GM12878 (cell line): ENCODE results near the gene CFAP300. TPM values are rescaled to one million over a fixed set of nuclear protein-coding genes. Genes with fewer than 3 reads are reported as not detected.

Experiments
- ATAC-seq: fragments of 200-7000 bp; cut with Tn5 transposase; 3 replicates; pipeline ENCODE4 v1.9.1; 2020; ENCODE audit warnings: mild to moderate bottlenecking, moderate library complexity
- BruUV-seq: library from RNA; stranded (reverse); fragments of 400-500 nt; replicated peaks from 2 replicates; lab custom pipeline; 2021; lab: Mats Ljungman, UMichigan
- CTCF ChIA-PET: fragments of 300-600 bp; sonication (Branson Sonifier 250); formaldehyde crosslinking; extraction: SDS; loops from one replicate; lab custom pipeline; 2021; ENCODE audit warnings: inconsistent platforms; lab: Yijun Ruan, JAX
- POLR2A ChIA-PET: fragments of 350-600 bp; formaldehyde crosslinking; extraction: SDS; loops from one replicate; lab custom pipeline; 2021; ENCODE audit warnings: inconsistent platforms; lab: Charles Lee
- RAD21 ChIA-PET: fragments of 300-600 bp; sonication (Branson Sonifier 250); formaldehyde crosslinking; loops from one replicate; lab custom pipeline; 2023; ENCODE audit warnings: antibody characterized with exemption; ENCODE audit not compliant: unreplicated experiment; lab: Charles Lee
- SMC1A ChIA-PET: fragments of 300-600 bp; sonication (Branson Sonifier 250); formaldehyde crosslinking; loops from one replicate; lab custom pipeline; 2023; ENCODE audit not compliant: unreplicated experiment, uncharacterized antibody; lab: Charles Lee
- DNase-seq: peaks from one replicate; pipeline ENCODE4 v3.0.0-alpha.2; 2011; ENCODE audit warnings: low read depth, low spot score
- FAIRE-seq: peaks from 3 replicates; lab custom pipeline; 2011; peaks lifted over from hg19 to GRCh38; lab: Jason Lieb, UNC
- H2AFZ ChIP-seq: 2 replicates; pipeline ENCODE4 v1.6.0; 2011; ENCODE audit warnings: low read depth, low read length, control low read depth; ENCODE audit not compliant: control insufficient read depth
- H3K27ac ChIP-seq: 2 replicates; pipeline ENCODE4 v1.5.1; 2011; ENCODE audit warnings: control low read depth; ENCODE audit not compliant: control insufficient read depth, insufficient read depth
- H3K27me3 ChIP-seq, 2 experiments: replicated peaks in 1 of 2; 2 replicates each; pipeline versions ENCODE4 v1.6.0 to v1.6.1; 2011; ENCODE audit warnings: low read length in 1 of 2; ENCODE audit not compliant: control insufficient read depth in 2 of 2, insufficient read depth in 2 of 2
- H3K36me3 ChIP-seq, 2 experiments: 2 replicates each; pipeline ENCODE4 v1.5.1; 2011; ENCODE audit warnings: low read length in 1 of 2; ENCODE audit not compliant: control insufficient read depth in 2 of 2, insufficient read depth in 2 of 2
- H3K4me1 ChIP-seq: 2 replicates; pipeline ENCODE4 v1.6.1; 2011; ENCODE audit warnings: mild to moderate bottlenecking, low read length, moderate library complexity, mixed read lengths; ENCODE audit not compliant: control insufficient read depth, insufficient read depth
- H3K4me2 ChIP-seq: 2 replicates; pipeline ENCODE4 v1.6.0; 2011; ENCODE audit warnings: control low read depth; ENCODE audit not compliant: control insufficient read depth, insufficient read depth
- H3K4me3 ChIP-seq: fragments of 200-600 bp; sonication (generic); 2 replicates; pipeline ENCODE4 v1.5.1; 2016
- H3K79me2 ChIP-seq: 2 replicates; pipeline ENCODE4 v1.6.0; 2011; ENCODE audit warnings: low read length; ENCODE audit not compliant: control insufficient read depth, insufficient read depth
- H3K9ac ChIP-seq: 2 replicates; pipeline ENCODE4 v1.8.0; 2011; ENCODE audit warnings: low read length, control low read depth, mixed read lengths; ENCODE audit not compliant: control insufficient read depth, insufficient read depth
- H3K9me3 ChIP-seq: replicated peaks from 3 replicates; pipeline ENCODE4 v1.5.1; 2011; ENCODE audit warnings: mild to moderate bottlenecking, low read length; ENCODE audit not compliant: control insufficient read depth, insufficient read depth
- H4K20me1 ChIP-seq: 2 replicates; pipeline ENCODE4 v1.6.0; 2011; ENCODE audit not compliant: control insufficient read depth, insufficient read depth
- CBFB ChIP-seq: IDR thresholded peaks from 2 replicates; pipeline ENCODE4 v1.6.1; 2016; ENCODE audit warnings: antibody characterized with exemption, low read depth
- EED ChIP-seq: sonication (generic); IDR thresholded peaks from 2 replicates; pipeline ENCODE4 v1.6.1; 2016; ENCODE audit warnings: antibody characterized with exemption, low read depth
- HDAC6 ChIP-seq: fragments of 200-600 bp; sonication (generic); IDR thresholded peaks from one replicate; pipeline ENCODE4 v1.8.0; 2017; ENCODE audit warnings: antibody characterized with exemption; ENCODE audit not compliant: unreplicated experiment
- RFX5 ChIP-seq: IDR thresholded peaks from 2 replicates; pipeline ENCODE4 v1.6.1; 2011; ENCODE audit warnings: low read depth, low read length, improper control_type of control experiment
- SMAD1 ChIP-seq: fragments of 450-650 bp; IDR thresholded peaks from 2 replicates; pipeline ENCODE4 v1.6.1; 2018; ENCODE audit warnings: mild to moderate bottlenecking, low read depth; ENCODE audit not compliant: partially characterized antibody
- SREBF1 ChIP-seq: IDR thresholded peaks from 2 replicates; pipeline ENCODE4 v1.6.1; 2012; ENCODE audit warnings: mild to moderate bottlenecking, low read length
- TARDBP ChIP-seq: IDR thresholded peaks from 2 replicates; pipeline ENCODE4 v1.6.1; 2016; ENCODE audit warnings: borderline replicate concordance
- ZNF207 ChIP-seq: fragments of 450-650 bp; IDR thresholded peaks from 2 replicates; pipeline ENCODE4 v1.6.1; 2014; ENCODE audit warnings: antibody characterized with exemption, mild to moderate bottlenecking, borderline replicate concordance
- WGBS: methylation state at CpG from one replicate; pipeline ENCODE4 v1.1.6; 2016; ENCODE audit warnings: low lambda C conversion rate; ENCODE audit not compliant: insufficient replicate concordance, insufficient coverage; ENCODE audit errors: missing lambda C conversion rate; 5-methylcytosine and 5-hydroxymethylcytosine counted together
- in situ Hi-C: fragments of 300-500 bp; cut with MboI; formaldehyde crosslinking; loops from 9 replicates; pipeline ENCODE4 v1.14.3; 2018; ENCODE audit warnings: mixed read lengths
- intact Hi-C: fragments of 100-400 bp; cut with micrococcal nuclease; formaldehyde crosslinking; loops from one replicate; pipeline ENCODE4 v1.14.2; 2022; ENCODE audit not compliant: unreplicated experiment
- polyA plus RNA-seq, 11 experiments: library from polyadenylated mRNA; depleted of rRNA in 4 of 11; unstranded in 6 of 11; stranded (reverse) in 5 of 11; fragments of >200 nt; fragmentation: Nextera tagmentation in 4 of 11; fragmentation: Illumina TruSeq in 1 of 11; extraction: Ambion mirVana in 4 of 11; extraction: Trizol in 1 of 11; gene quantifications; 1 replicate in 1 of 11; 2 replicates in 10 of 11; pipeline versions ENCODE4 v1.2.1 to v1.2.3, GENCODE V29; 2011 to 2016; ENCODE audit warnings: inconsistent platforms in 2 of 11, missing spikeins in 2 of 11, low read depth in 1 of 11
- total RNA-seq, 4 experiments: library from RNA; depleted of rRNA in 3 of 4; stranded (reverse); fragments of >200 nt in 3 of 4; fragmentation: Illumina TruSeq in 1 of 4; extraction: Trizol in 1 of 4; gene quantifications; 2 replicates each; pipeline versions ENCODE4 v1.2.1 to v1.2.3, GENCODE V29; 2013 to 2021
- TF ChIP-seq, protein P1 (sequence below): fragments of 450-650 bp; IDR thresholded peaks from 2 replicates; pipeline ENCODE4 v1.6.1; 2016; ENCODE audit warnings: mild to moderate bottlenecking

Gene CFAP300
- total and polyA plus RNA-seq, 10 of the 15 experiments (the other 5 are each of a cell fraction or from before 2014, with no cell fraction given), result not detected

DNA sequence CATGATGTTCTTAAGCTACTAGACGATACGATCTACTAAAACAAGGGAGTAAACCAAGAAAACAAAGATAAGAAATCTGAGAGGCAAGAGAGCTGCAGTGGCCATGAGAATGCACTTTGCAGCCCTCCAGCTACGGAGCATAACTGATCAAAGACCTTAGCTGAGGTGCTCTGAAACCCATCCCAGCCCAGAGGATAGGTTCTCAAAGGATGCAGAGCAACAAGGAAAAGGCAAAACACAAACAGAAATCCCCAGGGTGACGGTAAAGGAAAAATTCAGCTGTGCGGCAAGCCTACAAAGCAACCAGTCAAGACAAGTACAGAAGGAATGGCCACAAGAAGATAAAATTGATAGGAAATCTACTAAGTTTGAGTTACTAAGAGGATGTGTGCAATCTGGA lies 32.5 kb upstream of the CFAP300 start (continued):
- TF ChIP-seq HDAC6, result no peak
- no peak for TF ChIP-seq EED
- TF ChIP-seq ZNF207, result no peak

DNA sequence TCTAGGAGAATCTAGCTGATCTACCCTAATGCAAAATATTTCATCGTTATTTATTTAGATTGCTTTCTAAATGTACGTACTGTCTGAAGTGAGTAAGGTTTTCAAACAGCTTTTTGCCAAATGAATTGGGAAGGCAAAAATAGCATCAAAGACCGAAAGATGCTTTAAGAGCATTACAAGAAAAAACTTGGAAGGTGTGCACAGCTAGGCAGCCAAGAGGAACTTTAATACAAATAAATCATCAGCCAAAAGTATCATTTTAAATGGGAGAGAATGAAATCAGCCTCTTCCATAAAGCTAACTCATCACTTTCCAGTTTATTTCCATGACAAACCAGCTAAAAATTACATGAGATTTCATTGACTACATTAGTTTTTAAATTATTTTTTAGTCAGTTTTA lies 30.2 kb upstream of the CFAP300 start:
- no peaks in the 10 kb centered on the region; a peak in 2 of 4 replicates for H3K27me3 ChIP-seq
- H3K79me2 ChIP-seq, result no peaks in the 10 kb centered on the region
- in situ Hi-C loops, result loop anchor here (10.0 kb wide), 1 partner anchor 62 kb away; no protein-coding TSS in a partner anchor
- intact Hi-C loops, result no loop called here
- TF ChIP-seq SREBF1 (no peak), SMAD1 (no peak), RFX5 (no peak), HDAC6 (no peak), TARDBP (no peak), CBFB (no peak)
- TF ChIP-seq, protein P1, sequence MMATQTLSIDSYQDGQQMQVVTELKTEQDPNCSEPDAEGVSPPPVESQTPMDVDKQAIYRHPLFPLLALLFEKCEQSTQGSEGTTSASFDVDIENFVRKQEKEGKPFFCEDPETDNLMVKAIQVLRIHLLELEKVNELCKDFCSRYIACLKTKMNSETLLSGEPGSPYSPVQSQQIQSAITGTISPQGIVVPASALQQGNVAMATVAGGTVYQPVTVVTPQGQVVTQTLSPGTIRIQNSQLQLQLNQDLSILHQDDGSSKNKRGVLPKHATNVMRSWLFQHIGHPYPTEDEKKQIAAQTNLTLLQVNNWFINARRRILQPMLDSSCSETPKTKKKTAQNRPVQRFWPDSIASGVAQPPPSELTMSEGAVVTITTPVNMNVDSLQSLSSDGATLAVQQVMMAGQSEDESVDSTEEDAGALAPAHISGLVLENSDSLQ, result no peak
- DNase-seq (no peak), FAIRE-seq (no peak), ATAC-seq (no peak)
- H3K4me3 ChIP-seq, result no peak overlapping the region
- 16% methylated on average over 3 of the region's 3 CpGs for WGBS
- ChIA-PET CTCF (interaction anchor here (2.1 kb wide), 1 partner anchor 9 kb away, joined by 10 read pairs; no protein-coding TSS in a partner anchor), SMC1A (interaction anchor here (1.2 to 2.6 kb wide), 3 partner anchors 9 to 154 kb away, joined by 3 to 10 read pairs (median 4); no protein-coding TSS in a partner anchor), POLR2A (no interaction called here), RAD21 (interaction anchor here (1.2 kb wide), 1 partner anchor 156 kb away, joined by 3 read pairs; no protein-coding TSS in a partner anchor)
- no peak overlapping the region for H2AFZ ChIP-seq
- H4K20me1 ChIP-seq, result no peaks in the 10 kb centered on the region
- H3K4me2 ChIP-seq, result no peak overlapping the region
- no peak overlapping the region for H3K9ac ChIP-seq
- H3K27ac ChIP-seq, result no peak overlapping the region
- BruUV-seq, result no TSS peak
- no peaks in the 10 kb centered on the region for H3K36me3 ChIP-seq
- H3K9me3 ChIP-seq, result no peaks in the 10 kb centered on the region
- no peaks in the 10 kb centered on the region for H3K4me1 ChIP-seq
